Fibroblast of mammary gland (primary cell): Measurements from ENCODE around the gene IL24.
"Not testable (repeated sequence)": the region's sequence is repeated elsewhere in the genome, so short reads cannot be mapped to it uniquely, and the experiment has no call there.

Experiments used
- DNase-seq: peaks from one replicate; pipeline ENCODE4 v3.0.0-alpha.2; 2010; ENCODE audit warnings: low read depth
- H3K4me3 ChIP-seq: 2 replicates; pipeline ENCODE4 v1.5.1; 2011; ENCODE audit warnings: low read depth, mild to moderate bottlenecking, low read length, moderate library complexity; ENCODE audit not compliant: control insufficient read depth
- CTCF ChIP-seq: conservative IDR thresholded peaks from 2 replicates; pipeline ENCODE4 v1.5.1; 2011; ENCODE audit warnings: low read depth, low read length, inconsistent platforms; ENCODE audit not compliant: control insufficient read depth, insufficient read depth

Gene IL24

GRCh38 chr1:206897175-206897574, at the start of gene IL24:
Gene IL24 (plus strand): TSS chr1:206897443. CDS start chr1:206897833, 390 bp downstream.
- H3K4me3 ChIP-seq = no peak within 1 kb of the TSS
- no peak for DNase-seq
- TF ChIP-seq CTCF = no peak

DNA sequence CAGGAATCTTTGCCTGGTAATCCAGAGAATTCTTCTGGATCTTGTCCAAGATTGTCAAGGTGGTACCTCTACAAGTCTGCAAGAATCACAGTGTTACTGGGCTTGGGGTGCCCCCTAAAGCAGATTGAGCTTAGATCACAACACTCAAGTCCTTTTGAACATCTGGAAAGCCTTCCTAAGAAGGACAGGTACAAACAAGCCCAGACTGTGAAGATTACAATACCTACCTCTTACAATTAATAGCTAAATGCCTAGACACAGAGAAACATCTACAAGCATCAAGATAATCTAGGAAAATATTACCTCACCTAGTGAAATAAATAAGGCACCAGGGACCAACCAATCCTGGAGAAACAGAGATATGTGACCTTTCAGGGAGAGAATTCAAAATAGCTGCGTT, 49.3 kb upstream of the IL24 start:
- no peak for TF ChIP-seq CTCF

GRCh38 chr1:206850401-206850800, 46.8 kb upstream of the IL24 start:
- no peak overlapping the region for H3K4me3 ChIP-seq
- no peak for DNase-seq
- TF ChIP-seq CTCF = no peak

More for the DNA sequence above, 49.3 kb upstream of the IL24 start:
- H3K4me3 ChIP-seq = no peak overlapping the region
- no peak for DNase-seq

GRCh38 chr1:206851341-206852010, 45.8 kb upstream of the IL24 start:
- peak; percentile 85 for DNase-seq
- H3K4me3 ChIP-seq = no peak overlapping the region
- TF ChIP-seq CTCF = no peak

GRCh38 chr1:206852662-206853061, 44.6 kb upstream of the IL24 start:
- not testable (repeated sequence) for DNase-seq, H3K4me3 ChIP-seq

GRCh38 chr1:206853696-206854095, 43.5 kb upstream of the IL24 start:
- not testable (repeated sequence) for DNase-seq, H3K4me3 ChIP-seq

DNA sequence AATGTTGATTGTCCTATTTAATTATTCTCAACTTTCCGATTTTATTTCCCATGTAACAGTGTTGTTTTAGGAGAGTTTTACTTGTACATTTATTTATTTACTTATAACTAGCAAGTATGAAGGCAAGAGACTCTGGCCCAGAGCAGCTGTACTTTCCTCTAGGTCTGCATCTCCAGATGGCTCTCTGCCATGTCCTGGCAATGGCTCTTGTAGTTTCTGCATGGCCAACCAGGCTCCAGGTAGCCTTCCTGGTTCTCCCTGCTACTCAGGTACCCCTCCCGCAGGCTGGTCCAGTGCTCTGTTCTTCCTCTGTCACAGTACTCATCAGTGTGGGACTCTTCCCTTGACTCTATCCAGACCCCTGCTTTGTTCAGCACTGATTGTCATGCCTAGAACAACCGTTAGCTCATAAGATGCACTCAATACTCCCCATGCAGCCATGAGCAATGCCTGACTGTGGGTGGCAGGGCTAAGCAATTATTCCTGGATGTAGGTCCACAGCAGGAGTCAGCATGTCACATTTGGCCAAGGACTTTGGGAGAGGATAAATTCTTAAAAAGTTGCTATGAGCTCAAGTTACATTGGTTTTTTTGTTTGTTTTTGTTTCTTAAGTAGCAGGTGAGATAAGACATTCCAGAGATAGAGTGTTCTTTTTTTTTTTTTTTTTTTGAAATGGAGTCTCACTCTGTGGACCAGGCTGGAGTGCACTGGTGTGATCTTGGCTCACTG, 42.7 kb upstream of the IL24 start:
- TF ChIP-seq CTCF = no peak
- H3K4me3 ChIP-seq = no peak overlapping the region
- no peak for DNase-seq
